Measurements from ENCODE around the gene STK17A. TPM values are rescaled to one million over a fixed set of nuclear protein-coding genes. Genes with fewer than 3 reads are reported as not detected.
A peak's percentile ranks its signal among the peaks of the same experiment; 100 is the strongest.

STK17A gene
- total RNA-seq, 1 donor from 2014 or later, result 21.7 TPM

- Mint-ChIP-seq H3K4me3 (ENCODE audit: low read depth) (no peak overlapping the region), H3K27me3 (ENCODE audit: low read depth) (peaks cover 24% of the 10 kb centered on the region), H3K9me3 (no peaks in the 10 kb centered on the region), H3K27ac (no peak overlapping the region), H3K4me1 (ENCODE audit: low read depth) (peaks cover 15% of the 10 kb centered on the region), H3K36me3 (ENCODE audit: low read depth) (no peaks in the 10 kb centered on the region)
- DNase-seq (ENCODE audit: low spot score), result no peak
- intact Hi-C loops (cut with micrococcal nuclease), result no loop called here
Measured at GRCh38 chr7:43553999-43554398, 28.9 kb upstream of the STK17A start.

- no peaks in the 10 kb centered on the region for H3K36me3 Mint-ChIP-seq (ENCODE audit: low read depth)
Measured at GRCh38 chr7:43554423-43554822, 28.5 kb upstream of the STK17A start.

DNA sequence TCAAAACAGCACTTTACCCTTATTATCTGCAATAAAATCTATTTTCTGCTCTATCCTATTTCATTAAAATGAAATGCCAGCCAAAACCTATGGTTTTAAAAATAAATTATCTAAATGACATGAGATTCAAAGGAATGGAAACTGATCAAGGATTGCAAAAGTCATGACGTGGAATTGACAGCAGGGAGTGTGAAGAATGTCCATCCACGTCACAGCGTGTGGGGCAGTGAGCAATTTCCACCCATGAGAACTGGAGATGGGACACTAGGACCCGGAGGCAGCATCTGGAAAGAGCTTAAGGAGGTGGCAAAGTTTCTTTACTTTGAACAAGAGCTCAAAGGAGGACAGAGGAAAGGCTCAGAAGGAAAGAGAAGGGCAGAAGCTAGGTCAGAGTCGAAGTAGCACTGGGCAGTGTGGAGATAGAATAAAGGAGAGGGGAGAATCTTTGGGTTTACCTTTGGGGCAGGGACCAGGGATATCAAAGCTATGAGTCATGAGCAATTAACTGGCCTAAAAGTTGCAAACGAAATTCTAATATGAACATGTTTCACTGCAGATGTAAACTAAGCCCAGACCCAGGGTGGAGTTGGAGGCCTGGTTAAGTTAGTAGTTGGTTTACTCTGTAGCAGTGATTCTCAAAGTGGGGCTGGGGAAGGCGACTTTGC, 24.9 kb upstream of the STK17A start:
- Mint-ChIP-seq H3K27ac (no peak overlapping the region), H3K4me3 (ENCODE audit: low read depth) (no peak overlapping the region), H3K36me3 (ENCODE audit: low read depth) (no peaks in the 10 kb centered on the region), H3K9me3 (no peaks in the 10 kb centered on the region), H3K27me3 (ENCODE audit: low read depth) (peaks cover 28% of the 10 kb centered on the region), H3K4me1 (ENCODE audit: low read depth) (peaks cover 15% of the 10 kb centered on the region)
- intact Hi-C loops (cut with micrococcal nuclease), result no loop called here
- no peak for DNase-seq (ENCODE audit: low spot score)

More at GRCh38 chr7:43554423-43554822, 28.5 kb upstream of the STK17A start:
- Mint-ChIP-seq H3K4me1 (ENCODE audit: low read depth) (peaks cover 15% of the 10 kb centered on the region), H3K27ac (no peak overlapping the region), H3K4me3 (ENCODE audit: low read depth) (no peak overlapping the region), H3K9me3 (no peaks in the 10 kb centered on the region), H3K27me3 (ENCODE audit: low read depth) (peaks cover 24% of the 10 kb centered on the region)
- intact Hi-C loops (cut with micrococcal nuclease), result no loop called here
- DNase-seq (ENCODE audit: low spot score), result no peak

DNA sequence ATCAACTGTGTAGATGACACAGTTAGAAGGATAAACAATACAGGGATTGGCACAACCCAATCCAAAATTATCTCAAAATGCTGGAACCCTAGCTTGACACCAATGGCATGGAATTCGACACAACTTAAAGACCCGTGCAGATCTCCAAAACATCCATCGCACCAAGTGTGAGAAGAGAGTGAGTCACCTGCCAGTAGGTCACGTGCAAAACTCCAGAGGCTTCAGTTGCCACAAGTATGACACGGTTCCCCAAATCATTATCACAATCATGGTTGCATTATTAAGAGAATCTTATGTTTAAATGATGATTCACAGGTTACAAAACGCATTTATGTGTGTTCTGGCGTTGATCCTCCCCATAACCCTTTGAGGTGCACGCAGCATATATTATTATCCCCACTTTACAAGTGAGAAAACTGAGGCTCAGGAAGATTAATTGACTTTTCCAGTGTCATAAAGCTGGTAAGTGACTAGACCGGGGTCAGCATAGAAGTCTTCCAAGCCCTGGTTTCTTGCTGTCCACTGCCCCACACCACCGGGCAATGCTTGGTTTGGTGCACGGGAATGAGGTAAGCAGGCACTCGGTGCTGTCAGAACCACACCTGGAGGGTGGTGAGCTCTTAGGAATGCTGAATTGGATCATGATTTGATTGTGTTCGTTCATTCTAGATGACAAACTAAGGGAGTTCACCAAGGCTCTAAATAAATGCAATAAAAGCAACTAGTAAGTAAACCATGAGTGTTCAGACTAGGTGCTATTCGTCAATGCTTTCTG, 23.6 kb upstream of the STK17A start:
- H3K4me1 Mint-ChIP-seq (ENCODE audit: low read depth), result peaks cover 7% of the 10 kb centered on the region
- H3K27ac Mint-ChIP-seq, result no peak overlapping the region
- DNase-seq (ENCODE audit: low spot score), result no peak
- no peaks in the 10 kb centered on the region for H3K36me3 Mint-ChIP-seq (ENCODE audit: low read depth)
- intact Hi-C loops (cut with micrococcal nuclease), result no loop called here
- peaks cover 32% of the 10 kb centered on the region for H3K27me3 Mint-ChIP-seq (ENCODE audit: low read depth)
- no peaks in the 10 kb centered on the region for H3K9me3 Mint-ChIP-seq
- H3K4me3 Mint-ChIP-seq (ENCODE audit: low read depth), result no peak overlapping the region

DNA sequence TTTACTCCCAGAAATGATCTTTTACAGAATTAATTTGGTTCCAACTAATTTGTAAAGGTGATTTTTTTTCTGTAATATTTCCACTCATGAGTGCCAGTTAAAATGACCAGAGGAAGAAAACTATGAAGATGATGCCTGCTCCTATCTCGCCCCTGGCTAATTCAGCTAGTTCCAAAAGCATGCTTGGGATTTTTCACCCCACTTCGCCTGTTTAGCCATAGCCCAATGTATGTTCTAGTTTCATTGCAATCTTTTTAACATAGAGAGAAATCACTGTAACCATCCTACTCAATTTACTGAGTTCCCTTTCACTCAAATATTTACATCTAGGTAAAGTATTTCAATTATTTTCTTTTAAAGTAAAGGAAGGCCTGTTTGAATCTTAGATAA, 23.0 kb upstream of the STK17A start:
- DNase-seq (ENCODE audit: low spot score), result no peak
- Mint-ChIP-seq H3K4me1 (ENCODE audit: low read depth) (peaks cover under 1% of the 10 kb centered on the region), H3K9me3 (no peaks in the 10 kb centered on the region), H3K27ac (no peak overlapping the region), H3K27me3 (ENCODE audit: low read depth) (peaks cover 34% of the 10 kb centered on the region), H3K4me3 (ENCODE audit: low read depth) (no peak overlapping the region), H3K36me3 (ENCODE audit: low read depth) (no peaks in the 10 kb centered on the region)
- intact Hi-C loops (cut with micrococcal nuclease), result no loop called here

GRCh38 chr7:43560742-43561330, 22.1 kb upstream of the STK17A start:
- intact Hi-C loops (cut with micrococcal nuclease), result no loop called here
- Mint-ChIP-seq H3K27ac (no peak overlapping the region), H3K36me3 (ENCODE audit: low read depth) (no peaks in the 10 kb centered on the region), H3K27me3 (ENCODE audit: low read depth) (peaks cover 36% of the 10 kb centered on the region), H3K9me3 (no peaks in the 10 kb centered on the region), H3K4me1 (ENCODE audit: low read depth) (no peaks in the 10 kb centered on the region), H3K4me3 (ENCODE audit: low read depth) (no peak overlapping the region)
- DNase-seq (ENCODE audit: low spot score), result no peak

DNA sequence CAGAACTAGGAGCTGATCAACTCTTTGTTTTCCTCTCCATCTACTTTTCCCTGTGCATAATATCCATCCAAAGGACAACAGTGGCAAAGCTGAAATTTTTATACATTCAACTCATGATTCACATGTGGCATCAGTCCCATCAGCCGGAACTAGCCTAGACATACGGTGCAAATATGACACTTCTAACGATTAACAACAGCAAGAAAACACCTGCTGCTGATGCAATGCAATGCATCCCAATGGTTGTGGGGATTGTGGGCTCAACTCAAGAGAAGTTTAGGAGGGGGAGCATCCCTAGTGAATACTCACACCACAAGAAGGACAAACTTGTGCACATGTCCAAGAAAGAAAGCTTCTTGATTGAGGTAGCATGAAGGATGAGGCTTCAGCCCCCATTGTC, 20.5 kb upstream of the STK17A start:
- Mint-ChIP-seq H3K27ac (no peak overlapping the region), H3K36me3 (ENCODE audit: low read depth) (no peaks in the 10 kb centered on the region), H3K4me3 (ENCODE audit: low read depth) (no peak overlapping the region), H3K27me3 (ENCODE audit: low read depth) (peaks cover 35% of the 10 kb centered on the region), H3K9me3 (no peaks in the 10 kb centered on the region), H3K4me1 (ENCODE audit: low read depth) (no peaks in the 10 kb centered on the region)
- intact Hi-C loops (cut with micrococcal nuclease), result no loop called here
- DNase-seq (ENCODE audit: low spot score), result no peak

- no peaks in the 10 kb centered on the region for H3K9me3 Mint-ChIP-seq
- H3K4me3 Mint-ChIP-seq (ENCODE audit: low read depth), result no peak overlapping the region
- H3K36me3 Mint-ChIP-seq (ENCODE audit: low read depth), result no peaks in the 10 kb centered on the region
- H3K27ac Mint-ChIP-seq, result no peak overlapping the region
- peaks cover 24% of the 10 kb centered on the region for H3K27me3 Mint-ChIP-seq (ENCODE audit: low read depth)
- peaks cover 16% of the 10 kb centered on the region for H3K4me1 Mint-ChIP-seq (ENCODE audit: low read depth)
- intact Hi-C loops (cut with micrococcal nuclease), result no loop called here
- no peak for DNase-seq (ENCODE audit: low spot score)
Measured at GRCh38 chr7:43565786-43566185, 17.1 kb upstream of the STK17A start.

GRCh38 chr7:43568529-43568928, 14.4 kb upstream of the STK17A start:
- Mint-ChIP-seq H3K27me3 (ENCODE audit: low read depth) (peaks cover 8% of the 10 kb centered on the region), H3K4me1 (ENCODE audit: low read depth) (peaks cover 30% of the 10 kb centered on the region), H3K27ac (no peak overlapping the region), H3K9me3 (no peaks in the 10 kb centered on the region), H3K4me3 (ENCODE audit: low read depth) (no peak overlapping the region), H3K36me3 (ENCODE audit: low read depth) (no peaks in the 10 kb centered on the region)
- DNase-seq (ENCODE audit: low spot score), result no peak
- intact Hi-C loops (cut with micrococcal nuclease), result no loop called here

GRCh38 chr7:43569424-43569823, 13.5 kb upstream of the STK17A start:
- Mint-ChIP-seq H3K36me3 (ENCODE audit: low read depth) (no peaks in the 10 kb centered on the region), H3K4me1 (ENCODE audit: low read depth) (peaks cover 33% of the 10 kb centered on the region), H3K27ac (no peak overlapping the region), H3K27me3 (ENCODE audit: low read depth) (peaks cover 6% of the 10 kb centered on the region), H3K4me3 (ENCODE audit: low read depth) (no peak overlapping the region), H3K9me3 (no peaks in the 10 kb centered on the region)
- no peak for DNase-seq (ENCODE audit: low spot score)
- intact Hi-C loops (cut with micrococcal nuclease), result no loop called here

GRCh38 chr7:43570688-43571365, 12.1 kb upstream of the STK17A start:
- Mint-ChIP-seq H3K27ac (peak overlapping the region; percentile 21), H3K4me1 (ENCODE audit: low read depth) (peaks cover 33% of the 10 kb centered on the region), H3K27me3 (ENCODE audit: low read depth) (peaks cover 1% of the 10 kb centered on the region), H3K9me3 (no peaks in the 10 kb centered on the region), H3K4me3 (ENCODE audit: low read depth) (no peak overlapping the region), H3K36me3 (ENCODE audit: low read depth) (no peaks in the 10 kb centered on the region)
- intact Hi-C loops (cut with micrococcal nuclease), result loop anchor here (5.0 to 10.0 kb wide), 2 partner anchors 54 to 256 kb away; no protein-coding TSS in a partner anchor
- DNase-seq (ENCODE audit: low spot score), result no peak

DNA sequence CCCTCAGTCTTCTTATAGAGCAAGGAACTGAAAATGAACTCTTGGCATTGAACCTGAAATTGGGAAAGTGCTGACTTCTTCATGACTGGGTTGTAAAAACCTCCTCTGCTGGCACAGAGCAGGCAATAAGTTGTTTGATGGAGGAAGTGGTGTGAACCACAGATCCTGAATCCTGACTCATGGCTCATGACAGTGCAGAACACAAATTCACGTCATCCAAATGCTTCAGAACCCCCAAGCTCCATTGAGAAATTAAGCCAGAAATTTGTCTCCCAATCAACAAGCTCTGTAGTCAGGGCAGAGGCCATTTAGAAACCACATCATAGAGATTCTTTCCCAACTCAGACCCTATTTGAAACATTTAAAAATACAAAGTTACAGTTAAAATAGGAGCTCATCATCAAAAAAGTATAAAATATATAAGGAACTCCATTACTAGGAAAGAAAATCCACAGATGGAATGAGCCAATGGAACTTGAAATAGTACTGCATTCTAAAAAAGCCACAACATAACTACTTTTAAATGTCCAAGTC, 10.3 kb upstream of the STK17A start:
- Mint-ChIP-seq H3K9me3 (no peaks in the 10 kb centered on the region), H3K4me3 (ENCODE audit: low read depth) (no peak overlapping the region), H3K27ac (no peak overlapping the region), H3K36me3 (ENCODE audit: low read depth) (no peaks in the 10 kb centered on the region), H3K4me1 (ENCODE audit: low read depth) (peaks cover 37% of the 10 kb centered on the region), H3K27me3 (ENCODE audit: low read depth) (no peaks in the 10 kb centered on the region)
- intact Hi-C loops (cut with micrococcal nuclease), result loop anchor here (5.0 to 10.0 kb wide), 2 partner anchors 55 to 258 kb away; no protein-coding TSS in a partner anchor
- DNase-seq (ENCODE audit: low spot score), result peak; percentile 30
